Hindlimb muscle (tissue), 1 donor: Measurements from ENCODE around the gene CHD2. TPM values are rescaled to one million over a fixed set of nuclear protein-coding genes. Genes with fewer than 3 reads are reported as not detected.
"Not testable (repeated sequence)": the region's sequence is repeated elsewhere in the genome, so short reads cannot be mapped to it uniquely, and the experiment has no call there.

Experiments used
- DNase-seq: peaks from one replicate; pipeline ENCODE4 v3.0.0-alpha.2; 2013
- polyA plus RNA-seq: library from polyadenylated mRNA; unstranded; fragments of 120-200 nt; gene quantifications from one replicate; pipeline ENCODE4 v1.2.1, GENCODE V29; 2013; ENCODE audit not compliant: insufficient read length

CHD2 gene
- polyA plus RNA-seq, 1 donor = 57.9 TPM

DNA sequence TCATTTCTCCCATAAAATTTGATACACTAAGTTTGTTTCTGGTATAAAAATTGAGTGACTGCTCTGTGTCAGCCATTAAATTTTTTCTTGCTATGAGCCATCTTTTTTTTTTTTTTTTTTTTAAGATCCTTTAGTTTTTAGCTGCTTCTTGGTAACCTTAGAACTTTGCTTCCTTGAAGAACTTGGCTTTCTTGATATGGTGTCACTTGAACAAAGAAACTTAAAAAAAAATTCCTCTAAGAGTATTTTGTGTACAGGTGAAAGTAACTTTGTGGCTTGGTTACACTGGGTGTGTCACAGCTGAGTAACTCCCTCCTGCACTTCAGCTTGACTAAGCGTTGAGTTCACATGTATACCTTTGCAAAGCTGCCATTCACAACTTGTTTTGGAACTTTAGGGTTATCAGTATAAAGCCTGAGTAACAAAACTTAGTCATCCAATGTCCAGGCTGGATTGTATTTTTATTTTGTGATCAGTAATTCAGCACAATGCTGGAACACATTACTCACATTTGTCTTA lies 6.5 kb downstream of the CHD2 start:
- DNase-seq = no peak

DNA sequence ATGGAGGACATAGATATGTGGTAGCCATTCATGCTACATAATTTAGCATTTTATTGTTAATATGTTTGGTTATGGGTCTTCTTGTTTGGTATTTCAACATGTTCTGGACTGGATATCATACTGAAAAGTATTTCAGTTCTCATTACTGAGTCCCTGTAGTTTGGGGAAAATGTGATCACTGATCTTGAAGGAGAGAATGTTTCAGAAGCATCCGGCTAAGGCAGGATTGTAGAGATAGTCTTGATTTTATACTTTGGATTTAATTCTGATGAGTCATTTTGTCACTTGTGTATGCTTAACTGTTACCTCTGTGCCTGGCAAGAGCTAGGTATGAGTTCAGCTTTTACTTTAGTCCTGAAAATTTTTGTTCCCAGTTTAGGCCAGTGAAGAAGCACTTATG lies 7.1 kb downstream of the CHD2 start:
- DNase-seq = no peak

DNA sequence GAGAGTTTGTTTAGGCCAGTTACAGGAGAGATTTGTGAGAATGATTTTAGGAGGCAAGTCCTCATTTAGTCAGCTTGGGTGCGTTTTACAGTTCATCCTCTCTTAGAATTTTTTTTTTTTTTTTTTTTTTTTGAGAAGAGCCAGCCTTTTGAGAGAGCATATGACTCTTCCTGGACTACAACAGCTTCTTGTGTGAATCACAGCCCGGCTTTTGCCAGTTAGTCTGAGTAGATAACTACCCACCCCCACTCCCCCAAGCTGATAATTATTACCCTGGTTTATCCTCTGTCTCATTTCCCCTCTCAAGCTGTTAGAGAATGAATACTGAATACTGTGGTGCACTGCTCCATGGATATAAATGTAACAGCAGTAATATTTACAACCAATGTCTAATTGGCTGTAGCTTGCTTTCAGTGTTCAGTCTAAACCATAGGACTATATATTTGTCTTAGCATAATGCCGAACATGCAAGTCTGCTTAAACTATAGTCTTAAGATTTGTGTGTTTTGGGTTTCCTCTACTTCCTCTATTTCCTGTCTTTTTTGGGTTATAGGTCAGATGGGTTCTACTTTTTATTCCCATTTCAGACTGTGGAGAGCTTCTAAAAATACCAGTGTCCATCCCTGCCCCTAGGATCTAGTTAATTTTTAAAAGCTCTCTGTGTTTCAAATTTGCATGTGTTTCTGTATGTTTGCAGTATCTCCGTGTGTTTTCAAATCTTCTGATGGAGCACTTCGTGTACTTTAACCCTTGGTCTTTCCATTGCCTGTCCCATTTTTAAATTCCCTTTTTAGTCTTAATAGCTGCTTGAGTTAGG lies 8.0 kb downstream of the CHD2 start:
- no peak for DNase-seq

DNA sequence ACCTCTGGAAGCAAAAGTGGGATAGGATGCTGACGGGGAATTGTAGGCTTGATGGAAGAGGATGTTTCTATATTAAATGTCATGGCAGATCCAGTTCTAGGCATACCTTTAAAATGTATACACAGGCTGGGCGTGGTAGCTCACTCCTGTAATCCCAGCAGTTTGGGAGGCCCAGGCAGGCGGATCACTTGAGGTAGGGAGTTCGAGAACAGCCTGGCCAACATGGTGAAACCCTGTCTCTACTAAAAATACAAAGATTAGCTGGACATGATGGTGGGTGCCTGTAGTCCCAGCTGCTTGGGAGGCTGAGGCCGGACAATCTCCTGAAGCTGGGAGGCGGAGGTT lies 8.6 kb downstream of the CHD2 start:
- DNase-seq = no peak

DNA sequence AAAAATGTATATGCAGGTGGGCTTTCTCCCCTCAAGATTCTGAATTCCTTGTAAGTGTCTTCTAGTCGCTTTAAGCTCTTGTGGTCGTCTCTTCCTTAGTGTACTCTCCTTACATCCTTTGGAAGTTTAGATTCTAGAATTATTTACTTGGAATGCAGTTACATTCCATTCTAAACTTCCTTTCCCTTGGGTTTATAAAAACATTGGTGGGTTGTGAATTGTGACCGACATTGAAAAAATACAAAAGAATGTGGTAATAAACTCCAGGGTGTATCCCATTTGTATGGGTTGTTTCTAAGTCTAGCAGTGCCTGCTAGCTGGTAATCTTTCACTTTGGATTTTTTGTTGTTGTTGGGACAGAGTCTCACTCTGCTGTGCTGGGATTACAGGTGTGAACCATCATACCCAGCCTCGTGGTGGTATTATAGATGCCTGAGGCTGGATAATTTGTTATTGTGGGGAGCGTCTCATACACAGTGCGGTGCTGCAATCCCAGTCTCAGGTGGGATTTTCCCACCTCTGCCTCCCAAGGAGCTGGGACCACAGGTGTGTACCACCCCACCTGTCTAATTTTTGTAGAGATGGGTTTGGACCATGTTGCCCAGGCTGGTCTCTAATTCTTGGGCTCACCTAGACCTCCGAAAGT lies 9.1 kb downstream of the CHD2 start:
- no peak for DNase-seq

DNA sequence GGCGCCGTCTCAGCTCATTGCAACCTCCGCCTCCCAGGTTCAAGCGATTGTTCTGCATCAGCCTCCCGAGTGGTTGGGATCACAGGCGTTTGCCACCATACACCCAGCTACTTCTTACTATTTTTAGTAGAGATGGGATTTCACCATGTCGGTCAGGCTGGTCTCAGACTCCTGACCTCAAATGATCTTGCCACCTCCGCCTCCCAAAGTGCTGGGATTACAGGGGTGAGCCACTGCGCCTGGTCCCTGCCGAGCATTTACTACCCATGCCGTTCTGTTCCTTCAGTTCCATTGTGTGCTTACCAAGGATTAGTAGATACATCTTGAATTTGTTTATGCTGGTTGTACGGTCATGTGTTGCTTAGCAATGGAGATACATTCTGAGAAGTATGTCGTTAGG lies 10.3 kb downstream of the CHD2 start:
- DNase-seq = no peak

DNA sequence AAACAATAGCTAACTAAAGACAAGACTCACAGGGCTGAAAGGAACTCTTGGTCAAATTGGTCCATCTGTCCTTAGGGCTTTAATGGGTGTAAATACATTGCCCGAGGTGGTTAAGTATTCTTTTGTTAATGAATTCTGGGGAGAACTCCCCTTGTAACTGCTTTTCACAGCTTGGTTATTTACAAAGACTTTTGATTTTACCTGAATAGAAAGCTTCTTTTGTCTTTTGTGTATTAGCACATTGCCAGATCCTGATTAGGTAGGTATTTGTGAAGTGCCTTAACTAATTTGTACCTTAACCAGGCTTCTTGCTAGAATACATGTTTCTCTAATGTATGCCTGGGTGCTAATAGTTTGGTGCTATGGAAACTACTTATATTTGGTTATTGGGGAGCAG lies 14.0 kb downstream of the CHD2 start:
- DNase-seq = no peak

DNA sequence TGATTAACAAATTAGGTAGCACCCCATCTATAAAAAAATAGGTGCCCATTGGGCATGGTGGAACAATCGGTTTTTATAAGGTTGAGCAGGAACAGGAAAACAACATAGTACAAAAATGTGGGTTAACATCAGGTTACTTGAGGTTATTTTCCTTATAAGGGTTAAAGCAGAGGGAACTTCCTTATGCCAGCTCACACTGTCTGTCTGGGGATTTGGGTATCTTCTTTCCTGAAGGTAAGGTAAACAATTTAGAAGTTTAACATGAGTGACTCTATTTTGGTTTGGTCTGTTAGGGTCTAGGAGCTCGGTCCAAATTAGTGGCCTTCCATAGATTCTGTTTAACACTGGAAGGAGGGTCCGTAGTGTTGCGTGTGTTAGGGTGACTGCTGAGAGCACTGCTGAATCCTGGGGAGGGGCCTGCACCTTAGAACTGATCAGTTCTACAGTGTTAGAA lies 14.7 kb downstream of the CHD2 start:
- no peak for DNase-seq

DNA sequence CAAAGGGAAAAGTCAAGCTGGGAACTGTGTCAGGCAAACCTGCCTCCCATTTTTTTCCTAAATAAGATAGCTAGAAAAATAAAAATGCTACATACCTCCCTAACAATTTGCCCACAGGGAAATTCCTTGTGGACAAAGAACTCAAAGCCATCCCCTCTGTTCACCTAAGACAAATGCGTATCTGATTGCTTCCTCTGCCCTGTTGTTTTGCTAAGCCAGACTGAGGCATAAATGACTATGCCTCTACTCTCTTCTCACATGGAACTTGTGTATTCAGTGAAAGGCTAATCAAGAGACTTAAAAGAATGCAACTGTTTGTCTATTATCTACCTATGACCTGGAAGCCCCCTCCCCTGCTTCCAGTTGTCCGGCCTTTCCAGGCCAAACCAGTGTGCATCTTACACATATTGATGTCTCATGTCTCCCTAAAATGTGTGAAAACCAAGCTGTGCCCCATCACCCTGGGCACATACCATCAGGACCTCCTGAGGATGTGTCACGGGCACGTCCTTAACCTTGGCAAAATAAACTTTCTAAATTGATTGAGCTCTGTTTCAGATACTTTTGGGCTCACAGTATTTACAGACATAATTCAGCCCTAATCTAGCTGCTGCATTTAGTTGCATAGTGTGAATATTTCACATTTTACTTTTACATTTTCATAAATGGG lies 15.8 kb downstream of the CHD2 start:
- DNase-seq = no peak

DNA sequence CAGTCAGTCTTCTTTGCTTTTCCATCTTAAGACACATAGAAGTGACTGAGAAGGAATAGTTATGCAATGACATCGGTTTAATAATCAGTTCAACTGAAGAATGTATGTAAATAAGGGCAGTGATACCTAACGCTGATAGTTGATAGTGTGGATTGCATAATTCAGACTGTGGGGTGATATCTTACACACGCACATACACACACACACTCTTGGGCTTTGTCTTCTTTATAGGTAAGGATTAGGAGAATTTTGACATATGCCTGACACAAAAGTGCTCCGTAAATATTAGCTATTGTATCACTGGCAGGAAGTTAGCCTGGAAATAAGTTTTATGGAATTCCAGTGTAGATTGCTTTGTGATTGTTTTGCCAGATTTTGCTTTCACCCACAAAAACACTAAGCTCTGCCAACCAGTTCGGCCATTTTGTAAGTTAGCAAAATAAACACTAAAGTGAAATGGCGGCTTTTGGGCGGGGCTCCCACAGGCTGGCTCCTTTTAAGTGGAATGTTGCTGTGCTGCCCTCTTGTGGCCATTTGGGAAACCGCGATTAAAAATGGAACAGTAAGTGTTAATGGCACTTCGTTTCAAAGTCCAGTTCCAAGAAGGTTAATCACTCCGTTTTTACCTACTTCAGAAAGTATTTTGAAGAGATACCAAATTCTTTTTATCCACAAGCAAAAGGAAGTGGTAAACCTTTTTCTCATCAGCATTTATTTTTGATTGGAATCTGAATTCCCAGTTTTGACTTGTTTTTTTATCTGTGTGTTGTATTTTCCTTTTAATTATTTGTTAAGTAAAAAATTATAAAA lies 17.7 kb downstream of the CHD2 start:
- DNase-seq = peak; percentile 92

DNA sequence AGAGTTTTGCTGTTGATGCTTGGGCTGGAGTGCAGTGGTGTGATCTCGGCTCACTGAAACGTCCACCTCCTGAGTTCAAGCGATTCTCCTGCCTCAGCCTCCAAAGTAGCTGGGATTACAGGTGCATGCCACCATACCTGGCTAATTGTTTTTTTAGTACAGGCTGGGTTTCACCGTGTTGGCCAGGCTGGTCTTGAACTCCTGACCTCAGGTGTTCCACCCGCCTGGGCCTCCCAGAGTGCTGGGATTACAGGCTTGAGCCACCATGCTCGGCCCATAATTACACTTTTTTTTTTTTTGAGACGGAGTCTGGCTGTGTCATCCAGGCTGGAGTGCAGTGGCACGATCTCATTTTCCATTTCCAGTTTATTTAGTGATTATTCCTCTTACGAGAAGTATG lies 18.8 kb downstream of the CHD2 start:
- not testable (repeated sequence) for DNase-seq

DNA sequence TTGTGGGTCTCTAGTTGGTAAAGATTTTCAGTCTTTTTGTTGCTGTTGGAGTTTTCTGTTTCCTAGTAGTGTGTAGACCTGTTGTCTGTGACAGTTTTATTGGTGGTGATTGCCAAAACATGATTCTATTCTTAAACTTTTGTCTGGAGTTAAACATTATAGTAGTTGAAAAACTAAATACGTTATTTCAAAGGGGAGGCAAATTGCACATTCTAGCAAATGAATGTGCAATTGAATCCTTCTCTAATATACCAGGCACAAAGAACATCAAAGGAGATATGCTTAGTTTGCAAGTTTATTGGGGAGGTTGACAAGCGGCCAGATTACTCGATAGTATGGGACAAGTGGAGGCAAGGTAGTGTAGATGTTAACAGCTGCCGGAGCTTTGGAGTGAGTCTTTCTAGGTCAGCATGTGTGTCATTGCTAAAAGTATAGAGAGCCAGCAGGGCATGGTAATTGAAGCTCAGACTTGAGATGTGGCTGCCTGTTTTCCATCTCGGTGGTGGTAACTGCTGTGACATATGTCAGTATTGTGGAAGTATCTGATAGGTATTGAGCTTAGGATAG lies 20.6 kb downstream of the CHD2 start:
- no peak for DNase-seq

DNA sequence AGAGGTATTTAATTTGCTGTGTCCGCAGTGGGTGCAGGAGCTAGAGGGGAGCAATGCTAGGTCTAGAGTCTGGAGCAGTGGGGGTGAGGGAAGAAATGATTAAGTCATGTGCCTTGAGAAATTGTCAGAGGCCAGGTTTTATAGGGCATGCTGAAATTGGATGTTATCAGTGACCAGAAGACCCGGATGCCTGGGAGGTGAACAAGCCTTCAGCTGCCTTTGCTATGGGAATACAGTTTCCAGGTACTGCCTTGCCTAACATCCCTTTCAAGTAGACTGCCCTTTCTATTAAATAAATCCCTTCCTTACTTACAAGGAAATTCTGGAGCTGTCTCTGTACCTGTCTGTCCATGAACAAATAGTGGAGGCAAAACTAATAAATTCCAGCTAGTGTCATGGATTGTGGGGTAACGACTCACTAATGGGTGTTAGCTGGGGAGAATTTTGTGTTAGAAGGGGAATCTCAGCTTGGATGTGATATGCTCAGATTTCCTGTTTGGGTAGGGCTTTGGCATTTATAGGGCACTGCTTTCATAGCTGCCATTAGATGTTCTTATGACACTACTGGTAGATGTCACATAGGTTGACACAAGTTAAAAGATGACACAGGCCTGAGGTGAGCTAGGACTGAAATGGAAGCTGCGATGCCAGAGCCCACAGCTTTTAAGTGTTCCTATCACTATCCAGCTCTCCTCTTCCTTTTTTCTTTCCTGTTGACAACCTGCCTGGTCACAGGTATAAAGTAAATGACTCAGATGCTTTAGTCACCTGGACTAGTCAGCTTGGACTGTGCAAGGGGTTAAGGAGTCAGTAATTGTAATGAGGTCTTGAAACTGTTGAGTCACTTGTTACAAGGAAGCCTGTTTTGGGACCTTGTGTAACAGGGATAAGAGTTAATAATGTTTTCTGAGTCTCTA lies 21.3 kb downstream of the CHD2 start:
- DNase-seq = no peak

DNA sequence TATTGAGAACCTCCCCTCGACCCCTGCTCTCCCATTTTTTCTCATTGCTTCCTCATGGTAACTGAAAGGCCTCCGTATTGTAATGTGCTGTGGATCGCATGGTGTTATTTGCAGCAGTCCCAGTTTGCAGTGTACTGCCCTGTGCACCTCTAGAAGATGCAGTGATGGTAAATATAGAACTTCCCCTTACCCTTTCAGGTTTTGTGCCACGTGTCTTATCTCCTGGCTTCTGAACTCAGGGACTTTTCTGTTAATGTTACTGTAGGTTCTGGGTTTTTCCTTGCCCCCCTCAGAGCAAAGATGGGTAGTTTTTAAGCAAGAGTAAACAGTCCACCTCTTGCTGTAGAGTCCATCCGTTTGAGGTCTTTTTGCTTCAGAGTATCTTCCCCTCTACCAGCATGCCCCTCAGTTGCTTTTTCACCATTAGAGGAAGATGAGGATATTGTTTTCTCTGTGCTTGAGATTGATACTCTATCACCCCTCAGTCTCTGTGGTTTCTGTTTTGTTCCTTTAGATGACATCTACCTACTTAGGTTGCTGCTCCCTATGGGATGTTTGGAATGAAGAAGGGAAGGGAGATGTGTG lies 22.4 kb downstream of the CHD2 start:
- DNase-seq = no peak

DNA sequence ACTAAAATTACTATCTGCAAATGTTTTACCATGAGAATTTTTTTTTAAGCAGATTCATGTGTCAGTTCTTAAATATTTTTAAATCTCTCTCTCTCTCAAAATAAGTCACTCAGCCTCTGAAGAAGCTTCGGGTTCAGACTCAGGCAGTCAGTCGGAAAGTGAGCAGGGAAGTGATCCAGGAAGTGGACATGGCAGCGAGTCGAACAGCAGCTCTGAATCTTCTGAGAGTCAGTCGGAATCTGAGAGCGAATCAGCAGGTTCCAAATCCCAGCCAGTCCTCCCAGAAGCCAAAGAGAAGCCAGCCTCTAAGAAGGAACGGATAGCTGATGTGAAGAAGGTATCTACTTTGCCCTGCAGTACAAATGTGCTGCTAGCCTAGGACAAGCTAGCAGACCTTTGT lies 24.1 kb downstream of the CHD2 start:
- DNase-seq = no peak

DNA sequence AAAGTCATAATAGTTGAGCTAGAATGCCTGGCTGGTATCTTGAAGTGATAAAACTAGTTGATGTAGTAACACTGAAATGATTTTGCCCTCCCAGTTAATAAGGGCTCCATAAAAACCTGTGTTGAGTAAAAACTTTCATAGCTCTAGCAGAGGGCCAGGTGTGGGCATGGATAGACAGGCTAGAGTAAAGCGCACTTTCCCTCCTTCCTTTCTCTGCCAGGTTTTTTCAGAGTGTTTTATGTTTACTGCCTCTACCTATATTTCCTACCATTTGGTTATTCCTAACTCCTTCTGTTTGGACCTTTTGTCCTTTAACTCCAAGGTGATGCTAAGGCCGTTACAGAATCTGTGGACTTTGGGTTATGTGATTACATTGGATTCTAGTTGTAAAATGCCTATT lies 25.3 kb downstream of the CHD2 start:
- no peak for DNase-seq

DNA sequence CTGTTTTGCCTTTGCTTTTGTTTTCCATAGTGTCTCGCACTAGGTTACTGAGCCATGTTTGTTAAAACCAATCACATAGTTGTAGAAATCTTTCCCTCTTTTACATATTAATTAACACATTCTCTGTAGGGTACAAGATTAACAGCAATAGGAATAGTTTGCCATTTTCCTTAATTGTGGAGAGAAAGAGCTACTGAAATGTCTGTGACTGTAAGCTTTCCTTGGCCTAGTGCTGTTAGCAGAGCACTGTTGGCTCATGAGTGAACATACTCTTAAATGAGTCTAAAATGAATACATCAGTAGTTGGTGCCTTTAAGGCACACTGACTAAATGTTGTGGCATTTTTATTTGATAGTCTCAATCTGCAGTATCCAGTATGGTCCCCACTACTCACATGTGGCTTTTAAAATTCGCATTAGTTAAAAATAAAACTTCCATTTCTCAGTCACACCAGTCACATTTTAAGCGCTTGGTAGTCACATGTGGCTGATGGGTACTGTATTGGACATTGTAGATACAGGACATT lies 28.2 kb downstream of the CHD2 start:
- DNase-seq = no peak

DNA sequence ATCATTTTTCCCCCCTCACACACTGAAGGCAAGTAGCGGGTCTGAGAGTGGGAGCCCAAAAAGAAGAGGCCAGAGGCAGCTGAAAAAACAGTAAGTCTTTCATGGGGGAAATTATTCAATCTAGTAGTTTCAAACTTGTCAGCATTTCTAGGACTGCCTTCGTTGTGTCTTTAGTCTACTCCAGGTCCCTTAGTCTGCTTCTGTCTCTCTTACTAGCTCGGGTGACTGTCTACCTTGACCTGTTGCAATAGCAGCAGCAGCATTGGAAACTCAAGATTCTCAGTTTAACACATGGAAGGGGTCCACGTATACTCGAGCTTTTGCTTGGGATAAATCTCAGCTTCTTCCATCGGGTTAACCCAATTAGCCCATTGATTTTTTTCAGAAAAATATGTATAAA lies 28.9 kb downstream of the CHD2 start:
- DNase-seq = no peak

DNA sequence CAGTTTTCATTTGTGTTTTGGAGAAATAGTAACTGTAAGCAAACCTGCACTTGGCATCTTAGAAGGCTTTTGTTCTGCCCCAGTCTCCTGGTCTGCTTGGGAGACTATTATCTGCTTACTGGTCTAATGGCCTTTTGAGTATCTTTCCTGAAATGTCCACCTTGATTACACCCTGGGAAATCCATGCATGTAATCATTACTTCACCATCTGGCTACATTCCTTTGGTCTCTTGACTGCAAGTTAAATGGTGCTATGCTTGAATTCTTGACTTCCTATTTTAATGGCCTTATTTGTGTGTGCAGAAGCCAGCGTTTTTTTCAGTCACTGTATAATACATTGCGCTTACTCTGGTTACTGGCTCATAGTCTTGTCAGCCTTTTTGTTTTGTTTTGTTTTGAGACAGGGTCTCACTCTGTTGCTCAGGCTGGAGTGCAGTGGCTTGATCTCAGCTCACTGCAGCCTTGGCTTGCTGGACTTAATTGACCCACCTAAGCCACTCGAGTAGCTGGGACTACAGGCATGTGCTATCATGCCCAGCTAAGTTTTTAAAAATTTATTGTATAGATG lies 30.0 kb downstream of the CHD2 start:
- no peak for DNase-seq

DNA sequence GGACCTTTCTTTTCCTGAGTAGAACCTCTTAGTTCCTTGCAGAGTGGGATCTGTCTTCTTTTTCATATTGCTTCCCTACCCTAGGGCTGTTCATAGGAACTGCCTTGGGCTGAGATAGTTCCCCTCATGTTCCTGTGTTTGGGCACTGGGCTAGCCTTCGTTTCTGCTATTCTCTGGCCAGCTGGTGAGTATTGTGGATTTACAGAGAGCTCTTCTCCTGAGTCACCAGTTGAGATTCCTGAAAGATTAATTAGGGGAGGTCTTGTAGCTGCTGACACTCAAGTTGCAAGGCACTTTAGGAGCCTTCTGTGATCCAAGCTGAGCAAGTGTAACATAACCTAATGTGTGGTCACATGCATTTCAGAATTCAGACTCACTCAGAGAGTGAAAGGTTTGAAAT lies 30.7 kb downstream of the CHD2 start:
- no peak for DNase-seq
